Esophagus squamous epithelium (tissue), 4 donors: ENCODE data around the gene TLR5.

Experiments
- CTCF ChIP-seq, 6 experiments: fragments of 450-650 bp in 4 of 6; fragments of 200-600 bp in 2 of 6; sonication (generic) in 2 of 6; IDR thresholded peaks; one replicate each; pipeline ENCODE4 v1.5.1; 2016 to 2019; ENCODE audit warnings: antibody characterized with exemption in 6 of 6, mild to moderate bottlenecking in 4 of 6, moderate library complexity in 4 of 6
- POLR2A ChIP-seq, 4 donors: fragments of 450-650 bp; IDR thresholded peaks; one replicate each; pipeline ENCODE4 v1.6.1; 2017; ENCODE audit warnings: antibody characterized with exemption in 4 of 4, mild to moderate bottlenecking in 4 of 4, moderate library complexity in 3 of 4

- TF ChIP-seq CTCF (IDR thresholded peaks at IDR 0.05) (no peak), POLR2A (IDR thresholded peaks at IDR 0.05) (no peak)
Observed at GRCh38 chr1:223188618-223189356, 45.7 kb upstream of the TLR5 start.
